PC-3 (cell line): ENCODE measurements around the gene CMSS1. TPM values are rescaled to one million over a fixed set of nuclear protein-coding genes. Genes with fewer than 3 reads are reported as not detected.

Source experiments
- ATAC-seq: fragments of 200-7000 bp; cut with Tn5 transposase; 2 replicates; pipeline ENCODE4 v1.9.1; 2020; ENCODE audit warnings: mild to moderate bottlenecking, moderate library complexity
- BruUV-seq: library from RNA; stranded (reverse); fragments of 400-500 nt; replicated peaks from 2 replicates; lab custom pipeline; 2021; lab: Mats Ljungman, UMichigan
- CTCF ChIA-PET: fragments of 300-600 bp; sonication (Branson Sonifier 250); formaldehyde crosslinking; loops from one replicate; lab custom pipeline; 2022; ENCODE audit warnings: antibody characterized with exemption; lab: Charles Lee
- POLR2A ChIA-PET: fragments of 300-600 bp; sonication (Branson Sonifier 250); formaldehyde crosslinking; loops from one replicate; lab custom pipeline; 2022; ENCODE audit warnings: antibody characterized with exemption; ENCODE audit not compliant: unreplicated experiment; lab: Charles Lee
- DNase-seq: peaks from one replicate; pipeline ENCODE4 v3.0.0-alpha.2; 2015
- H2AFZ ChIP-seq: fragments of 300-600 bp; sonication (generic); 2 replicates; pipeline ENCODE4 v1.6.0; 2016; ENCODE audit warnings: antibody characterized with exemption, low read length
- H3F3A ChIP-seq: fragments of 300-600 bp; sonication (generic); one replicate; pipeline ENCODE4 v1.6.0; 2017; ENCODE audit warnings: antibody characterized with exemption, low read length, control low read depth, mild to moderate bottlenecking; ENCODE audit not compliant: unreplicated experiment
- H3K27ac ChIP-seq: fragments of 300-600 bp; sonication (generic); 2 replicates; pipeline ENCODE4 v1.5.1; 2016; ENCODE audit warnings: mild to moderate bottlenecking, low read length
- H3K27me3 ChIP-seq: fragments of 300-600 bp; sonication (generic); 2 replicates; pipeline ENCODE4 v1.6.1; 2016; ENCODE audit warnings: low read length, mixed read lengths
- H3K36me3 ChIP-seq: fragments of 300-600 bp; sonication (generic); 2 replicates; pipeline ENCODE4 v1.6.1; 2016; ENCODE audit warnings: low read depth, mixed run types, low read length, mixed read lengths
- H3K4me1 ChIP-seq: fragments of 300-600 bp; sonication (generic); 2 replicates; pipeline ENCODE4 v1.5.1; 2016; ENCODE audit warnings: low read length; ENCODE audit not compliant: insufficient read depth
- H3K4me2 ChIP-seq: fragments of 300-600 bp; sonication (generic); 2 replicates; pipeline ENCODE4 v1.6.0; 2016; ENCODE audit warnings: low read length
- H3K4me3 ChIP-seq: fragments of 300-600 bp; sonication (generic); 2 replicates; pipeline ENCODE4 v1.5.1; 2016; ENCODE audit warnings: mild to moderate bottlenecking, low read length, mixed read lengths
- H3K79me2 ChIP-seq: fragments of 300-600 bp; sonication (generic); 2 replicates; pipeline ENCODE4 v1.6.1; 2017; ENCODE audit warnings: low read length, mixed read lengths
- H3K9ac ChIP-seq: fragments of 300-600 bp; sonication (generic); 2 replicates; pipeline ENCODE4 v1.6.0; 2016; ENCODE audit warnings: mild to moderate bottlenecking, low read length
- H3K9me2 ChIP-seq: fragments of 300-600 bp; sonication (generic); replicated peaks from 2 replicates; pipeline ENCODE4 v1.6.1; 2016; ENCODE audit warnings: mixed run types, low read length, mixed read lengths
- H3K9me3 ChIP-seq: fragments of 300-600 bp; sonication (generic); 2 replicates; pipeline ENCODE4 v1.6.1; 2016; ENCODE audit warnings: low read length, mixed read lengths
- H4K20me1 ChIP-seq: fragments of 300-600 bp; sonication (generic); 2 replicates; pipeline ENCODE4 v1.6.1; 2016; ENCODE audit warnings: low read length, mixed read lengths
- CTCF ChIP-seq: fragments of 300-600 bp; sonication (generic); conservative IDR thresholded peaks from 2 replicates; pipeline ENCODE4 v1.5.1; 2017; ENCODE audit warnings: antibody characterized with exemption, low read depth, mild to moderate bottlenecking, low read length
- EZH2 ChIP-seq: fragments of 300-600 bp; sonication (generic); IDR thresholded peaks from one replicate; pipeline ENCODE4 v1.6.1; 2017; ENCODE audit warnings: antibody characterized with exemption, mild to moderate bottlenecking, low read length; ENCODE audit not compliant: unreplicated experiment
- EZH2phosphoT487 ChIP-seq: fragments of 300-600 bp; sonication (generic); IDR thresholded peaks from 2 replicates; pipeline ENCODE4 v1.6.1; 2018; ENCODE audit warnings: mild to moderate bottlenecking, antibody characterized with exemption, low read length, borderline replicate concordance
- intact Hi-C: fragments of 100-400 bp; cut with micrococcal nuclease; formaldehyde crosslinking; loops from 2 replicates; pipeline ENCODE4 v1.9.0; 2023
- total RNA-seq: library from RNA; depleted of rRNA; stranded (reverse); fragments of >200 nt; gene quantifications from 2 replicates; pipeline ENCODE4 v1.2.3, GENCODE V29; 2014

Gene CMSS1
- total RNA-seq, 1 experiment from 2014 or later: 63.1 TPM

GRCh38 chr3:100023595-100023994 is 205.9 kb downstream of the CMSS1 start:
- Histone ChIP-seq H3K79me2 (no peaks in the 10 kb centered on the region), H3K4me3 (no peak overlapping the region), H4K20me1 (no peaks in the 10 kb centered on the region), H2AFZ (no peak overlapping the region), H3K27me3 (no peaks in the 10 kb centered on the region), H3K36me3 (0 out of 2 replicates have a peak, but pooled peaks cover 4% of the 10 kb centered on the region), H3K27ac (peak overlapping the region; percentile 34), H3K9me3 (no peaks in the 10 kb centered on the region), H3F3A (peaks cover 3% of the 10 kb centered on the region), H3K9ac (no peak overlapping the region), H3K4me2 (peak overlapping the region; percentile 18), H3K9me2 (no peaks in the 10 kb centered on the region), H3K4me1 (peaks cover 23% of the 10 kb centered on the region)
- no peak for DNase-seq
- no peak for TF ChIP-seq CTCF
- no peak for TF ChIP-seq EZH2phosphoT487
- TF ChIP-seq EZH2: no peak
- intact Hi-C loops: no loop called here
- POLR2A ChIA-PET: interaction anchor here (0.6 kb wide), 1 partner anchor 24 kb away, joined by 4 read pairs; no protein-coding TSS in a partner anchor
- no TSS peak for BruUV-seq
- CTCF ChIA-PET: interaction anchor here (0.6 kb wide), 1 partner anchor 192 kb away, joined by 5 read pairs; no protein-coding TSS in a partner anchor
- ATAC-seq: peak; percentile 61

- no TSS peak for BruUV-seq
- intact Hi-C loops: no loop called here
- peaks cover 23% of the 10 kb centered on the region for H3K4me1 ChIP-seq
- no peak overlapping the region for H3K4me2 ChIP-seq
- H3K27ac ChIP-seq: no peak overlapping the region
- TF ChIP-seq CTCF: no peak
- TF ChIP-seq EZH2phosphoT487: no peak
- TF ChIP-seq EZH2: no peak
- no peaks in the 10 kb centered on the region for H3K27me3 ChIP-seq
- no peaks in the 10 kb centered on the region for H4K20me1 ChIP-seq
- no peak overlapping the region for H3K4me3 ChIP-seq
- no peak overlapping the region for H3K9ac ChIP-seq
- 0 out of 2 replicates have a peak, but pooled peaks cover 4% of the 10 kb centered on the region for H3K36me3 ChIP-seq
- no peaks in the 10 kb centered on the region for H3K9me2 ChIP-seq
- DNase-seq: no peak
- peaks cover 3% of the 10 kb centered on the region for H3F3A ChIP-seq
- H3K79me2 ChIP-seq: no peaks in the 10 kb centered on the region
- ATAC-seq: no peak
- no peaks in the 10 kb centered on the region for H3K9me3 ChIP-seq
- POLR2A ChIA-PET: interaction anchor here (0.5 kb wide), 1 partner anchor 180 kb away, joined by 5 read pairs; no protein-coding TSS in a partner anchor
- CTCF ChIA-PET: no interaction called here
- no peak overlapping the region for H2AFZ ChIP-seq
Measured at GRCh38 chr3:100024520-100025303, 207.1 kb downstream of the CMSS1 start.

GRCh38 chr3:100027321-100027720 is 209.7 kb downstream of the CMSS1 start:
- no TSS peak for BruUV-seq
- no peak overlapping the region for H3K4me2 ChIP-seq
- H3K4me1 ChIP-seq: peaks cover 37% of the 10 kb centered on the region
- peaks cover 3% of the 10 kb centered on the region for H3F3A ChIP-seq
- H3K79me2 ChIP-seq: no peaks in the 10 kb centered on the region
- no peak overlapping the region for H3K27ac ChIP-seq
- intact Hi-C loops: no loop called here
- H3K4me3 ChIP-seq: no peak overlapping the region
- H3K36me3 ChIP-seq: 0 out of 2 replicates have a peak, but pooled peaks cover 4% of the 10 kb centered on the region
- no peaks in the 10 kb centered on the region for H3K27me3 ChIP-seq
- ATAC-seq (no peak), DNase-seq (no peak)
- CTCF ChIA-PET: no interaction called here
- H3K9ac ChIP-seq: no peak overlapping the region
- H2AFZ ChIP-seq: no peak overlapping the region
- POLR2A ChIA-PET: no interaction called here
- H3K9me2 ChIP-seq: no peaks in the 10 kb centered on the region
- no peaks in the 10 kb centered on the region for H3K9me3 ChIP-seq
- no peaks in the 10 kb centered on the region for H4K20me1 ChIP-seq
- TF ChIP-seq CTCF (no peak), EZH2 (no peak), EZH2phosphoT487 (no peak)
